K562 (cell line): Measurements from ENCODE around the gene PIK3R2. TPM values are rescaled to one million over a fixed set of nuclear protein-coding genes. Genes with fewer than 3 reads are reported as not detected.
A peak's percentile ranks its signal among the peaks of the same experiment; 100 is the strongest.

ENCODE experiments used
- ATAC-seq: fragments of 200-7000 bp; cut with Tn5 transposase; 3 replicates; pipeline ENCODE4 v1.9.1; 2020; ENCODE audit warnings: moderate library complexity
- BruUV-seq: library from RNA; stranded (reverse); fragments of 400-500 nt; replicated peaks from 2 replicates; lab custom pipeline; 2021; lab: Mats Ljungman, UMichigan
- CTCF ChIA-PET: fragments of 300-600 bp; formaldehyde crosslinking; extraction: SDS; loops from one replicate; lab custom pipeline; 2021; ENCODE audit warnings: low intra/inter-chr PET ratio; lab: Yijun Ruan, JAX
- POLR2A ChIA-PET: fragments of 300-600, 350-650 bp; sonication (Branson Sonifier 250); formaldehyde crosslinking; extraction: SDS; loops from one replicate; lab custom pipeline; 2021; ENCODE audit warnings: antibody characterized with exemption, inconsistent platforms; lab: Yijun Ruan, JAX
- DNase-seq, 4 experiments: peaks; one replicate each; pipeline versions ENCODE4 v3.0.0 to v3.0.0-alpha.2; 2011 to 2018; ENCODE audit warnings: low spot score in 3 of 4, mixed read lengths in 3 of 4; ENCODE audit errors: extremely low read depth in 1 of 4
- FAIRE-seq: peaks from 2 replicates; lab custom pipeline; 2011; peaks lifted over from hg19 to GRCh38; lab: Jason Lieb, UNC
- H2AFZ ChIP-seq: 2 replicates; pipeline ENCODE4 v1.6.0; 2011; ENCODE audit warnings: low read depth, low read length, control low read depth, inconsistent platforms
- H3K27ac ChIP-seq: fragments of 200-600 bp; 3 replicates; pipeline ENCODE4 v1.8.0; 2011; ENCODE audit warnings: low read depth, mild to moderate bottlenecking, control low read depth, inconsistent platforms, low read length, moderate library complexity, mixed read lengths; ENCODE audit errors: extremely low read depth
- H3K27me3 ChIP-seq, 2 experiments: fragments of 300-600 bp in 1 of 2; 2 replicates in 1 of 2; 3 replicates in 1 of 2; pipeline versions ENCODE4 v1.6.0 to v1.8.0; 2011; ENCODE audit warnings: inconsistent platforms in 2 of 2, low read length in 2 of 2, mild to moderate bottlenecking in 1 of 2, mixed read lengths in 1 of 2, moderate library complexity in 1 of 2; ENCODE audit not compliant: control insufficient read depth in 2 of 2, insufficient read depth in 2 of 2
- H3K36me3 ChIP-seq: fragments of 300-600 bp; 3 replicates; pipeline ENCODE4 v1.8.0; 2011; ENCODE audit warnings: mild to moderate bottlenecking, low read length, inconsistent platforms; ENCODE audit not compliant: control insufficient read depth, insufficient read depth
- H3K4me1 ChIP-seq, 2 experiments: fragments of 200-600 bp in 1 of 2; replicated peaks in 1 of 2; 2 replicates in 1 of 2; 3 replicates in 1 of 2; pipeline versions ENCODE4 v1.5.1 to v1.8.0; 2011; ENCODE audit warnings: inconsistent platforms in 2 of 2, low read length in 2 of 2, mild to moderate bottlenecking in 1 of 2, mixed read lengths in 1 of 2, moderate library complexity in 1 of 2; ENCODE audit not compliant: control insufficient read depth in 2 of 2, insufficient read depth in 2 of 2
- H3K4me2 ChIP-seq: 2 replicates; pipeline ENCODE4 v1.6.1; 2011; ENCODE audit warnings: low read length, control low read depth, inconsistent platforms, mixed read lengths; ENCODE audit not compliant: insufficient read depth
- H3K4me3 ChIP-seq: fragments of 200-600 bp; sonication (generic), shearing (Covaris generic); 2 replicates; pipeline ENCODE4 v1.5.1; 2016; ENCODE audit warnings: control low read depth, inconsistent platforms
- H3K79me2 ChIP-seq: fragments of 200-600 bp; 3 replicates; pipeline ENCODE4 v1.8.0; 2011; ENCODE audit warnings: low read length, inconsistent platforms; ENCODE audit not compliant: control insufficient read depth, insufficient read depth
- H3K9ac ChIP-seq, 2 experiments: 2 replicates each; pipeline versions ENCODE4 v1.6.0 to v1.6.1; 2011; ENCODE audit warnings: low read depth in 2 of 2, low read length in 2 of 2, control low read depth in 1 of 2, inconsistent platforms in 1 of 2, mild to moderate bottlenecking in 1 of 2, mixed read lengths in 1 of 2; ENCODE audit not compliant: insufficient read depth in 1 of 2
- H3K9me1 ChIP-seq: one replicate; pipeline ENCODE4 v1.6.0; 2011; ENCODE audit warnings: inconsistent platforms, mild to moderate bottlenecking, low read length, moderate library complexity; ENCODE audit not compliant: control insufficient read depth, insufficient read depth
- H3K9me3 ChIP-seq: replicated peaks from 2 replicates; pipeline ENCODE4 v1.5.1; 2011; ENCODE audit warnings: low read depth, low read length, inconsistent platforms; ENCODE audit not compliant: control insufficient read depth, insufficient read depth
- H4K20me1 ChIP-seq: replicated peaks from 2 replicates; pipeline ENCODE4 v1.6.1; 2011; ENCODE audit warnings: low read length, inconsistent platforms, mixed read lengths; ENCODE audit not compliant: control insufficient read depth, insufficient read depth
- EGR1 ChIP-seq: fragments of 450-650 bp; conservative IDR thresholded peaks from 2 replicates; pipeline ENCODE4 v1.6.1; 2017; ENCODE audit warnings: mild to moderate bottlenecking
- KDM2B ChIP-seq: fragments of 250-450 bp; sonication (Bioruptor Pico); IDR thresholded peaks from 2 replicates; pipeline ENCODE4 v1.8.0; 2021; ENCODE audit warnings: mild to moderate bottlenecking, moderate library complexity
- NCOA4 ChIP-seq: fragments of 450-650 bp; IDR thresholded peaks from 2 replicates; pipeline ENCODE4 v1.6.1; 2018; ENCODE audit warnings: mild to moderate bottlenecking; ENCODE audit not compliant: partially characterized antibody
- SMC3 ChIP-seq: conservative IDR thresholded peaks from 2 replicates; pipeline ENCODE4 v1.6.1; 2011; ENCODE audit warnings: low read depth, low read length, improper control_type of control experiment; ENCODE audit not compliant: insufficient read depth
- YBX1 ChIP-seq: fragments of 450-650 bp; IDR thresholded peaks from 2 replicates; pipeline ENCODE4 v1.7.1; 2016; ENCODE audit warnings: mild to moderate bottlenecking
- ZBTB8A ChIP-seq: fragments of 450-650 bp; IDR thresholded peaks from 2 replicates; pipeline ENCODE4 v1.6.1; 2018; ENCODE audit warnings: mild to moderate bottlenecking, moderate library complexity; ENCODE audit not compliant: partially characterized antibody
- ZNF263 ChIP-seq: sonication (generic); formaldehyde crosslinking; IDR thresholded peaks from 2 replicates; pipeline ENCODE4 v1.8.0; 2022; ENCODE audit warnings: mild to moderate bottlenecking, missing genetic modification reagents, borderline replicate concordance
- ZNF766 ChIP-seq: fragments of 200-800 bp; sonication (Bioruptor generic); conservative IDR thresholded peaks from 2 replicates; pipeline ENCODE4 v1.6.1; 2016; ENCODE audit warnings: missing genetic modification characterization, missing compliant biosample characterization
- WGBS: fragments of 100-300 bp; shearing (Covaris generic); methylation state at CpG from one replicate; pipeline ENCODE4 v1.1.6; 2016; ENCODE audit warnings: low coverage, mixed read lengths; ENCODE audit not compliant: insufficient coverage; ENCODE audit errors: missing lambda C conversion rate; 5-methylcytosine and 5-hydroxymethylcytosine counted together
- in situ Hi-C: fragments of 300-500 bp; cut with MboI; formaldehyde crosslinking; loops from 4 replicates; pipeline ENCODE4 v1.15.0; 2018; ENCODE audit warnings: inconsistent platforms, mixed read lengths
- intact Hi-C: fragments of 100-400 bp; cut with micrococcal nuclease; formaldehyde crosslinking; loops from 2 replicates; pipeline ENCODE4 v1.14.2; 2022
- polyA plus RNA-seq, 8 experiments: library from polyadenylated mRNA; depleted of rRNA in 4 of 8; stranded (reverse) in 5 of 8; unstranded in 3 of 8; fragments of >200 nt; fragmentation: Nextera tagmentation in 2 of 8; fragmentation: Illumina TruSeq in 1 of 8; extraction: Ambion mirVana in 2 of 8; extraction: Trizol in 1 of 8; gene quantifications; 2 replicates each; pipeline versions ENCODE4 v1.2.1 to v1.2.3, GENCODE V29; 2011 to 2014; ENCODE audit warnings: inconsistent platforms in 1 of 8, missing spikeins in 1 of 8
- total RNA-seq, 7 experiments: library from RNA; depleted of rRNA in 6 of 7; stranded (reverse); fragments of >200 nt in 6 of 7; fragmentation: Illumina TruSeq in 2 of 7; extraction: Trizol in 2 of 7; gene quantifications; 2 replicates each; pipeline versions ENCODE4 v1.2.1 to v1.2.3, GENCODE V29; 2011 to 2021; ENCODE audit warnings: low replicate concordance in 1 of 7

Gene PIK3R2
- total and polyA plus RNA-seq, 9 of the 15 experiments (the other 6 are each of a cell fraction or from before 2014, with no cell fraction given) = 0.39 to 37.9 (median 5.3) TPM

GRCh38 chr19:18155095-18156087 is 2.4 kb downstream of the PIK3R2 start (continued):
- TF ChIP-seq ZBTB8A (no peak), YBX1 (no peak)

DNA sequence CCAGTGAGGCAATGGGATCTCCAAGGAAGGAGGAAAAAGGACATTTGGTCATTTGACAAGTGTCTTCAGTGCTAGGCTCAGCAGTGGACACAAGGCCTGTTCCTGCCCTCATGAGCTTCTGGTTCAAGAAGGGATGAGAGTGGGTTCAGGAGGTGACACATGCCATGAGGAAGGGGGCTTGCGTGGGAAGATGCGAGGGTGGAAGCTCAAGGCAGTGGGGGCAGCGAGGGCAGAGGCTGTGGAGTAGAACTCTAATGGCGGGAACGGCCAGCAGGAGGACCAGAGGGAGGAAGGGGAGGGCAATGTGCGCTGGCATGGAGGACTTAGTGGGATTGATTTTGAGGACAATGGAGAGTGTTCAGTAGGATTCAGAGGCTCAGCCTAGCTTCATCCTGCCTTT is 3.3 kb downstream of the PIK3R2 start:
- intact Hi-C loops = loop anchor here (10.0 kb wide), 2 partner anchors 91 to 211 kb away; no protein-coding TSS in a partner anchor
- Histone ChIP-seq H3K9me1 (no peaks in the 10 kb centered on the region), H3K9me3 (no peaks in the 10 kb centered on the region), H3K36me3 (peaks cover 42% of the 10 kb centered on the region; the same call in 2 of the 3 replicates), H4K20me1 (peaks cover 19% of the 10 kb centered on the region), H2AFZ (no peak overlapping the region), H3K4me1 (peaks cover 43 to 78% of the 10 kb centered on the region in 2 experiments), H3K4me2 (peak overlapping the region; percentile 64; the same call in 1 of the 2 replicates), H3K79me2 (peaks cover 58% of the 10 kb centered on the region)
- FAIRE-seq (no peak), ATAC-seq (no peak), DNase-seq (no peak)
- CTCF ChIA-PET = interaction anchor here (1.1 kb wide), 1 partner anchor 94 kb away, joined by 4 read pairs; no protein-coding TSS in a partner anchor
- WGBS = 72% methylated on average over 6 of the region's 6 CpGs
- in situ Hi-C loops = no loop called here
- TF ChIP-seq ZNF263 (CRISPR knock-in tag) (peak; percentile 90), NCOA4 (peak; percentile 9), ZNF766 (no peak), SMC3 (no peak), KDM2B (CRISPR knock-in tag) (no peak), EGR1 (peak; percentile 30; the same call in 1 of the 2 replicates)
- TF ChIP-seq, all 486 proteins: peak for 3
- BruUV-seq = no TSS peak
- POLR2A ChIA-PET = interaction anchor here (0.6 to 1.2 kb wide), 3 partner anchors 15 to 34 kb away, joined by 3 to 4 read pairs (median 3); no protein-coding TSS in a partner anchor
- Histone ChIP-seq H3K4me3 (no peak overlapping the region), H3K9ac (peak overlapping the region; percentile 4 to 87), H3K27ac (peak overlapping the region; percentile 53), H3K27me3 (no peaks in the 10 kb centered on the region)
